ENCODE results near the gene ACSL4. TPM values are rescaled to one million over a fixed set of nuclear protein-coding genes. Genes with fewer than 3 reads are reported as not detected.
A peak's percentile ranks its signal among the peaks of the same experiment; 100 is the strongest.

ACSL4 gene
- total RNA-seq, 1 experiment from 2014 or later: 85.8 TPM

GRCh38 chrX:109720947-109721346 is 12.1 kb downstream of the ACSL4 start:
- Histone ChIP-seq H3K36me3 (ENCODE audit: insufficient read depth, low read length) (no peaks in the 10 kb centered on the region), H3K9me3 (ENCODE audit: low read length) (no peaks in the 10 kb centered on the region), H3K4me3 (ENCODE audit: low read length) (no peak overlapping the region), H3K9me2 (replicated peaks; ENCODE audit: insufficient read depth, low read length) (no peaks in the 10 kb centered on the region), H3K79me2 (ENCODE audit: low read length) (peaks cover 88% of the 10 kb centered on the region), H3K4me1 (ENCODE audit: low read length) (peaks cover 17% of the 10 kb centered on the region), H3K4me2 (ENCODE audit: low read depth, low read length, poor library complexity, severe bottlenecking) (no peak overlapping the region), H4K20me1 (ENCODE audit: insufficient read depth, low read depth, low read length) (no peaks in the 10 kb centered on the region), H2AFZ (ENCODE audit: low read length) (no peak overlapping the region), H3K27me3 (ENCODE audit: low read length) (no peaks in the 10 kb centered on the region), H3K27ac (ENCODE audit: low read length) (no peak overlapping the region), H3K9ac (ENCODE audit: low read length) (no peak overlapping the region)
- no peak for DNase-seq

GRCh38 chrX:109719264-109719663 is 13.8 kb downstream of the ACSL4 start:
- Histone ChIP-seq H4K20me1 (ENCODE audit: insufficient read depth, low read depth, low read length) (no peaks in the 10 kb centered on the region; the same call in 1 of the 2 replicates), H3K27ac (ENCODE audit: low read length) (no peak overlapping the region), H3K4me1 (ENCODE audit: low read length) (peaks cover 17% of the 10 kb centered on the region), H3K4me3 (ENCODE audit: low read length) (no peak overlapping the region), H3K27me3 (ENCODE audit: low read length) (no peaks in the 10 kb centered on the region), H2AFZ (ENCODE audit: low read length) (no peak overlapping the region), H3K9me3 (ENCODE audit: low read length) (no peaks in the 10 kb centered on the region), H3K9ac (ENCODE audit: low read length) (no peak overlapping the region), H3K9me2 (replicated peaks; ENCODE audit: insufficient read depth, low read length) (no peaks in the 10 kb centered on the region), H3K36me3 (ENCODE audit: insufficient read depth, low read length) (no peaks in the 10 kb centered on the region), H3K79me2 (ENCODE audit: low read length) (peaks cover 88% of the 10 kb centered on the region), H3K4me2 (ENCODE audit: low read depth, low read length, poor library complexity, severe bottlenecking) (no peak overlapping the region)
- no peak for DNase-seq

DNA sequence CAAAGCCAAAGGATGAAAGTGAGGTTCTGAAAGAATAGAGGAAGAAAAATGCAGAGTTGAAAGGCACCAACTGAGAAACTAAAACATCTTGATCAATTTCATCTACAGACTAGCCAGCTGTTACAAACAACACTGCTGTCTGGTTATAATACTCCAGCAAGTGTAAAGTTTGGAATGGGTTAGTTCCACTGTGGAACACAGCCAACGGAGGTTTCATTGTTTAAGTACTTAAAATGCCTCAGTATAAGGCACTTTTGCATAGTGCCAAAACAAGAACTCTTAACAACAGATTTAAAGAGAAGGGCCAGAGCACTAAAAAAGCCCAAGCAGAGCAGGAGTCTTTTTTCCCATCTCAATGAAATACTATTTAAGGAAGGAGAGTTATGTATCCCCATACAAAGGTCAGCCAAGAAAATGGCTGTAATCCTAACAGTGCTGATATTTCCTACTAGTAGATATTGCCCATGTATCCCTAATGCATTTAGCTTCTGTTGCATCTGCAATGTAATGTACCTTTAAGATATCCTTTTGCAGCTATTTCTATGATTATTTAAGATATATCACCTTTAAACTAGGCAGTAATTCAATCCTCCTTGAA is 16.5 kb downstream of the ACSL4 start:
- no peak overlapping the region for H3K27ac ChIP-seq (ENCODE audit: low read length)
- DNase-seq: no peak
- no peak overlapping the region for H3K9ac ChIP-seq (ENCODE audit: low read length)
- H3K36me3 ChIP-seq (ENCODE audit: insufficient read depth, low read length): no peaks in the 10 kb centered on the region
- no peak overlapping the region for H3K4me2 ChIP-seq (ENCODE audit: low read depth, low read length, poor library complexity, severe bottlenecking)
- no peak overlapping the region for H2AFZ ChIP-seq (ENCODE audit: low read length)
- no peaks in the 10 kb centered on the region for H3K9me2 ChIP-seq (replicated peaks; ENCODE audit: insufficient read depth, low read length)
- no peaks in the 10 kb centered on the region for H3K9me3 ChIP-seq (ENCODE audit: low read length)
- H4K20me1 ChIP-seq (ENCODE audit: insufficient read depth, low read depth, low read length): peaks cover 9% of the 10 kb centered on the region; the same call in 1 of the 2 replicates
- peaks cover 4% of the 10 kb centered on the region for H3K4me1 ChIP-seq (ENCODE audit: low read length)
- H3K27me3 ChIP-seq (ENCODE audit: low read length): no peaks in the 10 kb centered on the region
- H3K4me3 ChIP-seq (ENCODE audit: low read length): no peak overlapping the region
- peaks cover 89% of the 10 kb centered on the region for H3K79me2 ChIP-seq (ENCODE audit: low read length)

GRCh38 chrX:109714340-109714958 is 18.6 kb downstream of the ACSL4 start:
- H3K9ac ChIP-seq (ENCODE audit: low read length): no peak overlapping the region
- H3K9me2 ChIP-seq (replicated peaks; ENCODE audit: insufficient read depth, low read length): no peaks in the 10 kb centered on the region
- peaks cover 91% of the 10 kb centered on the region for H3K79me2 ChIP-seq (ENCODE audit: low read length)

DNA sequence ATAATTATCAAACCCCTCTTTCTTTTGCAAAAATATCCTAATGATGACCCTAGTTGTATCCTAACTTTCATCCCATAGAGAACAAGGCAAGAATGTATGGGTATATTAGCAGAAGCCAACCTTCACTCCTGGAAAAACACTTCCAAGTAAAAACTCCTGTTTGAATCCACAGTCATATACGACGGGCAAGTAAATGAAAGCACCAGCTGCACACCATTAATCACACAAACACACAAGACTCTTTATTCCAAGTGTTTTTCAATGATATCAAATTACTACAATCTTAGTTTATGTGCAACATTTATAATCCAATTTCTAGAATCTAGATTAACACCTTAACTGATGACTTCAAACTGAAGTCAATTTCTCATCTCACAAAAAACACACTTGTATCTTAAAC is 22.9 kb downstream of the ACSL4 start:
- H3K4me2 ChIP-seq (ENCODE audit: low read depth, low read length, poor library complexity, severe bottlenecking): no peak overlapping the region

More at GRCh38 chrX:109714340-109714958, 18.6 kb downstream of the ACSL4 start:
- H4K20me1 ChIP-seq (ENCODE audit: insufficient read depth, low read depth, low read length): peaks cover 13% of the 10 kb centered on the region; the same call in 1 of the 2 replicates
- peaks cover 23% of the 10 kb centered on the region for H3K4me1 ChIP-seq (ENCODE audit: low read length)
- H3K27ac ChIP-seq (ENCODE audit: low read length): no peak overlapping the region
- no peak overlapping the region for H3K4me3 ChIP-seq (ENCODE audit: low read length)
- H3K4me2 ChIP-seq (ENCODE audit: low read depth, low read length, poor library complexity, severe bottlenecking): no peak overlapping the region
- DNase-seq: no peak
- H3K27me3 ChIP-seq (ENCODE audit: low read length): no peaks in the 10 kb centered on the region
- no peak overlapping the region for H2AFZ ChIP-seq (ENCODE audit: low read length)
- no peaks in the 10 kb centered on the region for H3K9me3 ChIP-seq (ENCODE audit: low read length)
- no peaks in the 10 kb centered on the region for H3K36me3 ChIP-seq (ENCODE audit: insufficient read depth, low read length)

DNA sequence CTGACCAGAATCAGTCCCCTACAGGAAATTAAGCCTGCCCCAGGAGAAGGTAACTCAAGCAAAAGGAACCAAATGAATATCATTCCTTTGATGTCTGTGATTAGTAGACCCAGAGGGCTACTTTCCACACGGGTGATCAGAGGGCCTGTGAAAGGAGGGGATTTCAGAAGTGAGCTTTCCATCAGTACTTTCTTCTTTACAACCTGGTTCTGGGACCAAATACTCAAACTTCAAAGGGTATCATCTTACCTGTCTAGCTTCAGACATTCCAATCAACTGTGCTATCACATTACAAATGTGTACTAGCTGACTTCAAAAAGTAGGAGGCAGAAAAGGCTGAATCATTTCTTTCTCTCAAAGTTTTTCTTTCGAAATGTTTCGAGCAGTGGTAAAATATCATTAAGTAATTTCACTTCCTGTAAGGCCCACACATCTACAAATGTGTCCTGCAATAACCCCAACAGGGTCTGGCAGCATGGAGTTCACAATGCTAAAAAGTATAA is 23.9 kb downstream of the ACSL4 start:
- H4K20me1 ChIP-seq (ENCODE audit: insufficient read depth, low read depth, low read length): peaks cover 13% of the 10 kb centered on the region; the same call in 1 of the 2 replicates
- H3K79me2 ChIP-seq (ENCODE audit: low read length): peaks cover 100% of the 10 kb centered on the region
- no peak overlapping the region for H3K9ac ChIP-seq (ENCODE audit: low read length)
- H3K36me3 ChIP-seq (ENCODE audit: insufficient read depth, low read length): no peaks in the 10 kb centered on the region
- H3K27me3 ChIP-seq (ENCODE audit: low read length): no peaks in the 10 kb centered on the region
- DNase-seq: no peak
- H3K9me2 ChIP-seq (replicated peaks; ENCODE audit: insufficient read depth, low read length): no peaks in the 10 kb centered on the region
- peaks cover 52% of the 10 kb centered on the region for H3K4me1 ChIP-seq (ENCODE audit: low read length)
- peak overlapping the region; percentile 41 for H3K4me2 ChIP-seq (ENCODE audit: low read depth, low read length, poor library complexity, severe bottlenecking)
- H3K9me3 ChIP-seq (ENCODE audit: low read length): no peaks in the 10 kb centered on the region
- no peak overlapping the region for H3K4me3 ChIP-seq (ENCODE audit: low read length)
- H2AFZ ChIP-seq (ENCODE audit: low read length): no peak overlapping the region
- H3K27ac ChIP-seq (ENCODE audit: low read length): no peak overlapping the region

More for the DNA sequence above, 22.9 kb downstream of the ACSL4 start:
- Histone ChIP-seq H3K9ac (ENCODE audit: low read length) (no peak overlapping the region), H3K27me3 (ENCODE audit: low read length) (no peaks in the 10 kb centered on the region), H3K79me2 (ENCODE audit: low read length) (peaks cover 97% of the 10 kb centered on the region), H3K4me1 (ENCODE audit: low read length) (peaks cover 48% of the 10 kb centered on the region), H3K36me3 (ENCODE audit: insufficient read depth, low read length) (no peaks in the 10 kb centered on the region), H4K20me1 (ENCODE audit: insufficient read depth, low read depth, low read length) (peaks cover 13% of the 10 kb centered on the region; the same call in 1 of the 2 replicates), H3K9me2 (replicated peaks; ENCODE audit: insufficient read depth, low read length) (no peaks in the 10 kb centered on the region), H3K27ac (ENCODE audit: low read length) (no peak overlapping the region), H3K4me3 (ENCODE audit: low read length) (no peak overlapping the region), H3K9me3 (ENCODE audit: low read length) (no peaks in the 10 kb centered on the region), H2AFZ (ENCODE audit: low read length) (no peak overlapping the region)
- no peak for DNase-seq

GRCh38 chrX:109707720-109708119 is 25.3 kb downstream of the ACSL4 start:
- H3K27ac ChIP-seq (ENCODE audit: low read length): no peak overlapping the region
- peaks cover 11% of the 10 kb centered on the region; the same call in 1 of the 2 replicates for H4K20me1 ChIP-seq (ENCODE audit: insufficient read depth, low read depth, low read length)
- peaks cover 99% of the 10 kb centered on the region for H3K79me2 ChIP-seq (ENCODE audit: low read length)
- no peak for DNase-seq
- no peak overlapping the region for H2AFZ ChIP-seq (ENCODE audit: low read length)
- peaks cover 52% of the 10 kb centered on the region for H3K4me1 ChIP-seq (ENCODE audit: low read length)
- H3K36me3 ChIP-seq (ENCODE audit: insufficient read depth, low read length): no peaks in the 10 kb centered on the region
- H3K9me2 ChIP-seq (replicated peaks; ENCODE audit: insufficient read depth, low read length): no peaks in the 10 kb centered on the region
- no peaks in the 10 kb centered on the region for H3K27me3 ChIP-seq (ENCODE audit: low read length)
- H3K4me2 ChIP-seq (ENCODE audit: low read depth, low read length, poor library complexity, severe bottlenecking): peak overlapping the region; percentile 21
- H3K4me3 ChIP-seq (ENCODE audit: low read length): no peak overlapping the region
- H3K9ac ChIP-seq (ENCODE audit: low read length): no peak overlapping the region
- H3K9me3 ChIP-seq (ENCODE audit: low read length): no peaks in the 10 kb centered on the region

GRCh38 chrX:109707319-109707718 is 25.7 kb downstream of the ACSL4 start:
- Histone ChIP-seq H3K27me3 (ENCODE audit: low read length) (no peaks in the 10 kb centered on the region), H3K27ac (ENCODE audit: low read length) (no peak overlapping the region), H3K9me3 (ENCODE audit: low read length) (no peaks in the 10 kb centered on the region), H3K4me2 (ENCODE audit: low read depth, low read length, poor library complexity, severe bottlenecking) (no peak overlapping the region), H3K79me2 (ENCODE audit: low read length) (peaks cover 99% of the 10 kb centered on the region), H3K9ac (ENCODE audit: low read length) (no peak overlapping the region), H3K36me3 (ENCODE audit: insufficient read depth, low read length) (no peaks in the 10 kb centered on the region), H3K9me2 (replicated peaks; ENCODE audit: insufficient read depth, low read length) (no peaks in the 10 kb centered on the region), H3K4me1 (ENCODE audit: low read length) (peaks cover 52% of the 10 kb centered on the region), H4K20me1 (ENCODE audit: insufficient read depth, low read depth, low read length) (peaks cover 7% of the 10 kb centered on the region; the same call in 1 of the 2 replicates), H3K4me3 (ENCODE audit: low read length) (no peak overlapping the region), H2AFZ (ENCODE audit: low read length) (no peak overlapping the region)
- no peak for DNase-seq
